OCI-M2 (cell line): Measurements from ENCODE around the gene C1QL1.

Experiments
- DNase-seq: peaks from one replicate; lab custom pipeline; 2025; ENCODE audit not compliant: unreplicated experiment; lab: John Stamatoyannopoulos, UW

C1QL1 gene

GRCh38 chr17:44968225-44969143, at the start of gene C1QL1:
Gene C1QL1, minus strand, starts transcription at chr17:44968303. Its CDS starts 255 bp downstream, at chr17:44968048.
- DNase-seq = no peak

DNA sequence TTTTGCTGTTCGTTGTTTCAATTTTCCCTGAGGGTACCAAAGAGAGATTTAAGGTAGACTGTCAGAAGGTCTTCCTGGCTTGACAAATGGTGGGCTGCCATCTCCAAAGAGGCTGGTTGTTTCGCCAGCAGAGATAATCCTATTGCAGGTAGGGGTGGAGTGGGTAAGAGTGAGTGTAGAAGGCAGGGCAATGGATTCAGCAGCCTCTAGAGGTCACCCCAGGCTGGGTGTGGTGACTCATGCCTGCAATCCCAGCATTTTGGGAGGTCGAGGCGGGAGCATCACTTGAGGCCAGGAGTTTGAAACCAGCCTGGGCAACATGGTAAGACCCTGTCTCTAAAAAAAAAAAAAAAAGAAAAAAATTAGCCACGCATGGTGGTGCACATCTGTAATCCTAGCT, 48.7 kb upstream of the C1QL1 start:
- no peak for DNase-seq

DNA sequence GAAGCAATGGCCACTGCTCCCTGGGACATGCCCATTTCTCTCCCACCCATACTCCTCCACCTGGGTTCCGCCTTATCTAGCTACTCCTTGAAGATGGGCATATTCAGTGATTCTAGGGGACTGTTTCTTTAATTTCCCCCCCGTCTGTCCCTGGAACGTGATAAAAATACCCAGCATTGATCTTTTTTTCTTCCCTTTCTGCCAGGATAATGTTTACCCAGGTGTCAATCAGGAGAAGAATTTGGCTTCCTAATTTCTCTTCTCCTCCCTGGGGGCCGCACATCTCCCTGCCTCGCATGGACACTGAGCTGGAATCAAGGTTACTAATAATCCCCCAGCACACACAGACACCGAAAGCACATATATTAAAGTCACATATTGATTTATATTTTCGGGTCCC, 48.1 kb upstream of the C1QL1 start:
- no peak for DNase-seq

- no peak for DNase-seq
These were observed 45.2 kb upstream of the C1QL1 start for GRCh38 chr17:45013021-45013997.

- DNase-seq = no peak
These were observed 43.7 kb upstream of the C1QL1 start for GRCh38 chr17:45011767-45012166.

DNA sequence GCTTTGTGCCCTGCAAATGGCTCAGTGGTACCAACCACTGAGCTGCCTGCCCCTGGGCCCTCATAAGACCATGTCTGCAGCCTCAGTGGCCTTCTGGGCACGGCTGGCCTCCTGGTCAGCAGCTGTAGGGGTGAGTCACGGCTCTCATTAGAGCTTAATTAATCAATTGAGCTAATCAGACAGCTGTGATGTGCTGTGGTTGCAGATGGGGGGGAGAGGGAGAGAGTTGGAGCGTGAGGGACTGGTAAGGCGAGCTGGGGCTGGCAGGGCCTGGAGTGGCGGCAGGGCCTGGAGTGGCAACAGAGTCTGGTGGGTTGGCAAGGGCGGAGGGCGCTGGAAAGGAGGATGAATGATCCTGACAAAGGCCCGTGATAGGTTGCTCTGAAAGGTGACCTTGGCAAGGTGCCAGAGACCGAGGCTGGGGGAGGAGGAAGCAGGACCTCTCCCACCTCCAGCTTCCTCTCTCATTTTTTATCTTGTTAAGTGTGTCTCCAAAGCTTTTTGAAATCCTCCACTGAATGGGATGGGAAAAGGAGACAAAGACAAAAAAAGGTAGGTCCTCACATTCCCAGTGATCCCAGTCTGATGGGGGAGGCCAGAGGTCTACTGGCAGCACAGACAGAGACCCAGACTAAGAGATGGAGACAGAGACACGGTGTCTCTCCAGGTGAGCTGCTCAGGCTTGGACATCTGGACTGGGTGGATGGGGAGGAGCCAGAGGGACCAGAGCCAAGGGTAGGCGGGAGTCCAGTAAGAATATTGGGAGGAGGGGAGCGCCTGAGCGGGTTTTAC, 41.8 kb upstream of the C1QL1 start:
- no peak for DNase-seq

- no peak for DNase-seq
These were observed 40.1 kb upstream of the C1QL1 start for GRCh38 chr17:45008216-45008615.

DNA sequence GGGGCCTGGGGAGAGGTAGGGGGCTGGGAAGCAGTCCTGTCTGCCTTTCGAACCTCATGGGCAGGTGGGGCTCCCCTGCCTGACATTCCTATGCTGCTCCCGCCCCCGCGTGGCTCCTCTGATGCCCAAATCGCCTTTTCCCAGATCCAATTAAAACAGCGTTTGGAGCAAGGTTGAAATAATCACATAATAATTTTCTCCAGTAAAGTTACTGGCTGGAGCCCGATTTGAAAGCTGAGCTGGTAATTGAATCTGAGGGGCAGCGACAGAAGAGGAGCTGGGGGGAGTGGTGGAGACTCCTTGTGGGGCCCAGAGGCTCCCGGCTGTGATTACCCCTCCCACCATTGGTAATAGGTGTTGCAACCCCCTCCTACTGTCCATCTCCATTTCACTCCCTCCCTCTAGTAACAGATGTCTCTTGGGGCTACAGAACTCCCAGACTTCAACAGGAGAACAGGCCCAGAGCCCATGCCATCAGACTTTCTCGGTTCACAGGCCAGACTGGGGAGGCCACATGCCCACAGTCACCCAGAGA, 38.9 kb upstream of the C1QL1 start:
- no peak for DNase-seq

GRCh38 chr17:45005700-45006099, 37.6 kb upstream of the C1QL1 start:
- no peak for DNase-seq

DNA sequence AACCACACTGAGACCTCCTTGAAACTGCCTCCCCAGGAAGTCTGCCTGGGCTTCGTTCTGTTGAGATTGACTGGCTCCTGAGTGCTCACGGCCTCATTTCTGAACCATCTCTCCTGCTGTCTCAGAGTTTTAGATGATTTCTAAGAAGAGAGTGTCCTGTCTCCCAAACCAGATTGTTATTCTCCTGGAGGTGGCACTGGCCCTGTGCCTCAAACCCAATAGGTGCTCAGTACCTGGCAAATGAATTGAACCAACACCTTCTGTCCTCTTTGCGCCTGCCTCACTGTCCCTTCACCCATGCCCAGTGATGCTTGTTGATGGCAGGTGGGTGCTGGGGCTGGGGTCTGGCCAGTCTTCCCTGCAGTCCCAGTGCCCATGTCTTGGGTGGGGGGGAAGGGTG, 36.3 kb upstream of the C1QL1 start:
- DNase-seq = no peak

DNA sequence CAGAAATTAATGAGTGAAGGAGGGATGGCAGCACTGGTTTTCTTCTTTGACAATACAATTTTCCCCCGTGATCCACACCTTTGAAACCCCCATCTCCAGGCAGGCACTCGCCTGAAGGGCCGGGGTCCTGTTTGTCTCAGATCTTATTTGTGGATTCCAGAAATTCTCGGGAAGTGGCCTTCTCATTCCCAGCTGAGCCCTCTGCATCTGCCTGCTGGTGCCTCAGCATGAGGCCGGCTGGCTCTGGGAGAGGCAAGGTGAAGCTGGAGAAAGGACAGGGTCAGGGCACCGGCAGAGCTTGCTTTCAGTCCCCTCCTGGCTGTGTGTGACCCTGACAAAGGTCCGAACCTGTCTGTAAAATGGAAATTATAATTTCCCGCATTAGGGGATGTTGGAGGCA, 35.8 kb upstream of the C1QL1 start:
- DNase-seq = no peak

DNA sequence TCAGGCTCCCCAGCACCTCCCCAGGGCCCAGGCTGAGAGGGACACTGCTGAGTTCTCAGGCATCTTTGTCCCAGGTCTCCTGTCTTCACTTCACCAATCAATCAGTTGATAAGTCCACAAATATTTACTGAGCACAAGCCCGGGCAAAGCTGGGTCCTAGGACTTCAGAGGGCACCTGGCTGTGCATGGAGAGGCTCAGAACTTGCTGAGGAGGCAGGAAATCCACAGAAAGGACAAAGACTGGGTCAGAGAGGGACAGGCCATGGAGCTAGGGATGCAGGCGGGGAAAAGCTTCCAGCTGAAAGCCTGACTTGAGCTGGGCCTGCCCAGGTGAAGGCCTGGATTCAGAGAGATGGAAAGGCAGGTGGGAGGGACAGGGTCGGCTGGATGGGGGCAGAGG, 33.2 kb upstream of the C1QL1 start:
- no peak for DNase-seq

GRCh38 chr17:44999433-44999832, 31.3 kb upstream of the C1QL1 start:
- no peak for DNase-seq

- DNase-seq = no peak
These were observed 30.5 kb upstream of the C1QL1 start for GRCh38 chr17:44998646-44999045.

- DNase-seq = no peak
These were observed 29.8 kb upstream of the C1QL1 start for GRCh38 chr17:44997733-44998520.

GRCh38 chr17:44996304-44996703, 28.2 kb upstream of the C1QL1 start:
- no peak for DNase-seq

GRCh38 chr17:44995436-44996001, 27.4 kb upstream of the C1QL1 start:
- DNase-seq = no peak

DNA sequence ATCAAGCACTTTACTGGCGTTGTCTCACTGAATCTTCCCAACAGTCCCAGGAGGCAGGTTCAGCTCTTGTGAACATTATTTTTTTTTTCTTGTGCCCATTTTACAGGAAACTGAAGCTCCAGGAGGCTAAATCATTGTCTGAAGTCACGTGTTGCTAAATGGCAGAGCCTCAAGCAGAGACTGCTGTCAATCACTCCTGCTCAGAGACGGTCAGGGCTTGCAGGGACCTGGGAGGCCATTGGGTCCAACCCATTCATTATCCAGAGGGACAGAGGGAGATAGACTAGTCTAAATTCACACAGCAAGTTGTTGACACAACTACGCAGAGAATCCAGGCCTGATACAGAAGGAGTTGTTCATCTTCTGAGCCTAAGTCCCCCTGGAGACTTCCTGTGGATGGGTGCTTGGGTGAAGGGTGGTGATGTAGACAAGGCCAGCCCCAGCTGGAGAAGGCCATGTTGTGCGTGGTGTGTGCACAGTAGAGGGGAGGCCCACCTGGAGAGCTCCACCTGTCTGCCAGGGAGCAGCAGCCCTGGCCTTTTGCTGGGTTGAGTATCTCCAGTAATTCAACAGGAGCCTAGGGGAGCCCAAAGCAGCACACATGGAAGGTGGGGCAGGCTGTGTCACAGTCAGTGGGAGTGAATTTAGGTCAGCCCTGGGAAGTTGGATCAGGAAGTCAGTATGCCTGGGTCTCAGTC, 24.3 kb upstream of the C1QL1 start:
- no peak for DNase-seq

DNA sequence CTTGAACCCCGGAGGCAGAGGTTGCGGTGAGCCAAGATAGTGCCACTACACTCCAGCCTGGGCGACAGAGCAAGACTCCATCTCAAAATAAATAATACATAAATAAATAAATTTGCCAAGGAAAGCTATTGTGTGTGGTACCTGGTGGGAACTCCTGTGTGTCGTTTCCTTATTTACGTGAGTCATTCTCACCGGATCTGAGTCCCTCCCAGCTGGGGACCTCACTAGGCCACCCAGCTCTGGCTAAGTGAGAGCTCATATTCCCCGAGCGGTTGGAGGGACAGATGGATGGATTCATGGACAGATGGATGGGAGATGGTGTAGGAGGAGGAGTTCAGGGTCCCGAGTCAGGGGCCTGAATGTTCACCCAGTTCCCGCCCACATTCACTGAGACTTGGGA, 22.9 kb upstream of the C1QL1 start:
- no peak for DNase-seq
